Effector memory CD8-positive, alpha-beta T cell (primary cell): Measurements from ENCODE around the gene TMEM187.

Experiments used
- ATAC-seq: fragments of 150-1000 bp; cut with Tn5 transposase; replicated peaks from 2 replicates; pipeline ENCODE4 v1.10.0; 2021; ENCODE audit warnings: mild to moderate bottlenecking, moderate library complexity
- DNase-seq, 3 experiments: peaks; one replicate each; pipeline ENCODE4 v3.0.0; 2021
- H3K27ac Mint-ChIP-seq, 2 donors: one replicate each; pipeline ENCODE4 v1.8.0; 2022; ENCODE audit warnings: mild to moderate bottlenecking in 2 of 2, mixed read lengths in 2 of 2, moderate library complexity in 2 of 2
- H3K27me3 Mint-ChIP-seq, 2 donors: one replicate each; pipeline ENCODE4 v1.8.0; 2022; ENCODE audit warnings: mixed read lengths in 2 of 2
- H3K36me3 Mint-ChIP-seq: one replicate; pipeline ENCODE4 v1.8.0; 2022; ENCODE audit warnings: mild to moderate bottlenecking, moderate library complexity, mixed read lengths; ENCODE audit not compliant: insufficient read depth
- H3K4me1 Mint-ChIP-seq, 2 donors: one replicate each; pipeline ENCODE4 v1.8.0; 2022; ENCODE audit warnings: low read depth in 2 of 2, mixed read lengths in 2 of 2
- H3K4me3 Mint-ChIP-seq, 2 donors: one replicate each; pipeline ENCODE4 v1.8.0; 2022; ENCODE audit warnings: mild to moderate bottlenecking in 2 of 2, mixed read lengths in 2 of 2, moderate library complexity in 2 of 2
- H3K9me3 Mint-ChIP-seq, 2 donors: one replicate each; pipeline ENCODE4 v1.8.0; 2022; ENCODE audit warnings: mixed read lengths in 2 of 2
- total RNA-seq, 9 experiments: gene quantifications; one replicate each; lab custom pipeline; 2026; lab: John Stamatoyannopoulos, UW

The TMEM187 gene, protein sequence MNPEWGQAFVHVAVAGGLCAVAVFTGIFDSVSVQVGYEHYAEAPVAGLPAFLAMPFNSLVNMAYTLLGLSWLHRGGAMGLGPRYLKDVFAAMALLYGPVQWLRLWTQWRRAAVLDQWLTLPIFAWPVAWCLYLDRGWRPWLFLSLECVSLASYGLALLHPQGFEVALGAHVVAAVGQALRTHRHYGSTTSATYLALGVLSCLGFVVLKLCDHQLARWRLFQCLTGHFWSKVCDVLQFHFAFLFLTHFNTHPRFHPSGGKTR
- total RNA-seq, result 0.93 to 12.2 (median 2.5) reads per million in 9 experiments

DNA sequence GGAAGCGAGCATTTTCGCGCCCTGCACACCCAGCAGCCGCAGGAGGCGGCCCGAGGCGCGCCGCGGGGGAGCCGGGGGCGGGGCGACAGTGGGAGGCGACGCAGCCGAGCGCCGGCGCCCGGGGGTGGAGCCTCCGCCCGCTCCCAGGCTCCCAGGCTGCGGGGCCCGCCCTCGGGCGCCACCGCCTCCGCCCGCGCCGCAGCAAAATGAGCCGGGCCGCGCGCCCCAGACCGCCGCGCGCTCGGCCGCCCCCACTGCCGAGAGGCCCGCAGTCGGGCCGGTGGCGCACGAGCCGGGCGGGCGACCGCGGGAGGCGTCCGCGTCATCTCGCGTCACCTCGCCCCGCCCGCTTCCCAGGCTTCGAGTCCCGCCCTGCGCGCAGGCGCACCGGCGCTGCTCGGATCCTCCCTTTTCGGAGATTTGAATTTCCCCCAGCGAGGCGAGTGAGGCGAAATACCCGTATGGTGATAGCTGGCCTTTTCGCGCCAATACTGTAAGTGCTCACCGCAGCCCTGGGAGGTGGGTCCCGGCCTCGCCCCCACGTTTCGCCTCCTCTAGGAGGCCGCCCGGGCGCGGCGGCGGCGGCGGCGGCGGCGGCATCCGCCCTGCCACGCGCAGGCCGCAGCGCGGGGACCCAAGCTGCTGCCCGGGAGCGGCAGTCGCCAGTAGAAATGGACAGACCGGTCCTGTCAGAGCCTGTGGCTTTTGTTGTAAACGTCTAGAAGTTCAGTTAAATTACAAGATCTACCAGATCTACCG, at the start of gene TMEM187:
Gene TMEM187, plus strand, starts transcription at position 387 of the 759 bp plus-strand sequence. CDS start 9,309 bp downstream, outside the sequence.
- peaks cover 28% of the 10 kb centered on the region for H3K36me3 Mint-ChIP-seq
- peak within 1 kb of the TSS; percentile 94 to 96 for H3K4me3 Mint-ChIP-seq
- H3K9me3 Mint-ChIP-seq, result no peaks in the 10 kb centered on the region
- no peaks in the 10 kb centered on the region for H3K27me3 Mint-ChIP-seq
- DNase-seq (peak; percentile 79 to 84 (median 81)), ATAC-seq (peak; percentile 52)
- peak within 1 kb of the TSS; percentile 96 to 99 for H3K27ac Mint-ChIP-seq
- H3K4me1 Mint-ChIP-seq, result peaks cover 19 to 21% of the 10 kb centered on the region in 2 donors

DNA sequence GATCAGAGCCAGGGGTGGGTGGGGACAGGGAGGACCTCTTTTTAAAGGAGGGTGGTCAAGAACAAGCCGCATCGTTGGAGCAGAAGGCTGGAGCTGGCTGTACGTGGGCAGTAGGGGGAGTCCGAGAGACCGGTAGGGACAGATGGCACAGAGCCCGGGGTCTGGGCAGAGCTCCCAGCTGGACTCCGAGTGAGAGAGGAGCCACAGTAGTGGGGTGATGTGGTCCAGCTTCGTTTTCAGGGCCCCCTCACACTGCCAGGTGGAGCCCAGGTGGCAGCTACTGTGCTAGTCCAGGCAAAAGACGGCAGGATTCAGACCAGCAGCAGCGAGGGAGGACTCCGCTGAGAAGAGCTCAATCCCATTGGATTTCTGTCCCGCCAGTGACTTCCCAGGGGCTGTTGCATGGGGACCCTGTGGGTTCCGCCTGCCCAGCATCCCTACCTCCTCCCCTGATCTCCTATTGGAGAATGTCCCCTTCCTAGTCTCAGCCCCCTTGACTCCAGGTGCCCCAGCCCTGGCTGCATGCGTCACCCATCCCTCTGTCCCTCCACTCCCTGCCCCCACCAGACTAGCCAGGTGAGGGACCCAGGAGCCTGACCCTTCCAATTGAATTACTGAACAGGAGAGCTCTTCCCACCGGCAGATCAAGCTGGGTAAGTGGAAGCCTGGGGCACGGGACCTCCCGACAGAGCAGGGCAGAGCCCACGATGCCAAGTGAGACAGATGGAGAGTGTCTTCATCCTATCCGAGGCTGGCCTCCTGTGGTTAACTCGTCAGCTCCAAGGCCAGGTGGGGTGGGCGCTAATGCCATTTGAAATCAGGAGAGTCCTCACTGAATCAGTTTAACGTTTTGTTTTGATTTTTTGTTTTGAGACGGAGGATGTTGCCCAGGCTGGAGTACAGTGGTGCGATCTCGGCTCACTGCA, 49.4 kb upstream of the TMEM187 start:
- no peaks in the 10 kb centered on the region for H3K27me3 Mint-ChIP-seq
- DNase-seq (no peak), ATAC-seq (no peak)
- H3K36me3 Mint-ChIP-seq, result peaks cover 57% of the 10 kb centered on the region
- peaks cover 19 to 31% of the 10 kb centered on the region in 2 donors for H3K4me1 Mint-ChIP-seq
- H3K4me3 Mint-ChIP-seq, result peak overlapping the region; percentile 89 to 91
- no peaks in the 10 kb centered on the region for H3K9me3 Mint-ChIP-seq
- peak overlapping the region; percentile 94 to 99 for H3K27ac Mint-ChIP-seq

DNA sequence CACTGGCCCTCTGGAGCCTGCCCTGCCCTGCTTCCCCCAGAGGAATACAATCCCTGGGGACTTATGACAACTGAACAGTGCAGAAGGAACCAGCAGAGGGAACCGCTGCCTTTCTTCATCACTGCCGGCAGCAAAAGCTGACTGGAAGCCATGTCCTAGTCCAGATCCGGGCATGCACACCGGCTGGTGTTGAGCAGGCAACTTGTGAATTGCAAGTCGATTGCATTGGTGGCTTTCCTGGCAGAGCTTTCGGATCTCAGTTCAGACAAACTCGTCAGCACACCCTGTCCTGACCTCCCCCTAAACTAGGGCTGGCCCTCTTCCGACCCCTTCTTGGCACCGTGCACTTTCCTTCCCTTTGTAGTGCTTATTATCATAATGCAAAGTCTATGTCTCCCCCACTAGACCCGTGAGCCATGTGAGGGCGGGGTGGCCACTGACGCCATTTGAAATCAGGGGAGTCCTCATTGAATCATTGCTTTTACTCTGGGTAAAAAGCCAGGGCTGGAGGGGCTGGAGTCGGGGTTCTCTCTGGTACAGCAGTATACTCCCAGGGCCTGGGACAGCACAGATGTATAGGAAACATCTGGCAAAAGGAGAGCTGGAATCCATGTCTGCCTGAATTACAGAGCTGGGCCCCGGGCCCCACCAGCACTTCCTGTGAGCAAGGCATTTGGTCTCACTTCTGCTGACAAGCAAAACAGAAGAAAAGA, 48.2 kb upstream of the TMEM187 start:
- ATAC-seq (no peak), DNase-seq (peak; percentile 26 to 32 (median 31))
- Mint-ChIP-seq H3K27me3 (no peaks in the 10 kb centered on the region), H3K4me1 (peaks cover 23 to 35% of the 10 kb centered on the region in 2 donors), H3K36me3 (peaks cover 54% of the 10 kb centered on the region), H3K4me3 (peak overlapping the region; percentile 89 to 91), H3K27ac (peak overlapping the region; percentile 94 to 99), H3K9me3 (no peaks in the 10 kb centered on the region)

DNA sequence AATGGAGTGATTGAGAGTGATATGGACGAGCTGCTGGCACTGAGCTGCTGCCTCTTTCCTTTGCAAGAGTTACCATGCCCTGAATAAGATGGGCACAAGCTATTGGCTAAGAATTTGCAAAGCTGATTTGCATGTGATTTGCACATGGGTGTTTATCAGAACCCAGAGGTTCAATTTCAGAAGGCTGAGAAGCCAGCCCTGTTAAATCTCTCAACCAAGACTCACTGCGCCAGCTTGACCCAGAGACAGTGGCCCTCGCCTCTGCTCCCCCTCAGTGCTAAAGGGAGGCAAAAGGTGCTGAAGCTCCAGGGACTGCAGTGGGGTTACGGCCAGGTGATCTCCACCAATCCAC, 47.2 kb upstream of the TMEM187 start:
- peaks cover 23 to 36% of the 10 kb centered on the region in 2 donors for H3K4me1 Mint-ChIP-seq
- no peaks in the 10 kb centered on the region for H3K9me3 Mint-ChIP-seq
- no peak for DNase-seq
- H3K27me3 Mint-ChIP-seq, result no peaks in the 10 kb centered on the region
- H3K36me3 Mint-ChIP-seq, result peaks cover 49% of the 10 kb centered on the region
- peak overlapping the region; percentile 89 to 91 for H3K4me3 Mint-ChIP-seq
- ATAC-seq, result no peak
- H3K27ac Mint-ChIP-seq, result peak overlapping the region; percentile 94 to 99

DNA sequence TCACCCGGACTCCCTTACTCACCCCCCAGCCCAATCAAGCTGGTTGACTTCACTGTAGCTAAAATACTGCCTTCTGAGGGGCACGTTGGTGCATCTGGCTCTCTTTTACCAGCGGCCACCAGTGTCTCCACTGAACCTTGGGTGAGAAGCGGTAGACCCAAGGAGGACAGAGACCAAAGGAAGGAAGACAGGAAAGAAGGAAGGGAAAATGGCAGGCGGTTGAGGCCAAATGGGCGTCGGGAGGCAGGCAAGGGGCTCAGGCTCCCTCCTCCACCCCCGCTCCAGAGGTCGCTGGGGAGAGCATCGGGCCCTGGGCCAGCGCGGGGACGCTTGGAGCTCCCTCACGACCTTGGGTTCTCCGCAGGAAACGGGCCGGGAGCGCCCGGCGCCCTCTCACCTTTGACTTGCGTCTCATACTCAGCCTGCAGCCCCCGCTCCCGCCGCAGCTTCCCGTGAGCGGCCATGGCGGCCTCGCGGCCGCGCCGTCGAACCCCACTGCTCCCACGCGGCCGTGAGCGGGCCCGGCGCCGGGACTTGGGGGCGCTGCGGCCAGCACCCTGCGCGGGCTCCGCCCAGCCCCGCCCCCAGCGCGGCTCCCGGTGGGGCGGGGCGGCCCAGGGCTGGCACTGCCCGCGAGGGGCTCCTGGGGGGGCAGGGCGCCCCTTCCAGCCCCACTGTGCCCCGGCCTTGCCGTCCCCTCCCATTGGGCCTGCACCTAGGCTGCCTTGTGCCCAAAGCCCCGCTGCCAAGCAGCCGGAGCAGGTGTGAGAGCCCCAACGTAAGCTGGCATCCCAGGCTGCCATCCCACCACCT, 46.6 kb upstream of the TMEM187 start, which contains the start of gene ARHGAP4:
Gene ARHGAP4, minus strand, starts transcription at position 526 of the 813 bp plus-strand sequence. Its CDS starts 62 bp downstream, at position 464.
- peak in 2 of 3 experiments; percentile 21 to 25 for DNase-seq
- Mint-ChIP-seq H3K36me3 (peaks cover 45% of the 10 kb centered on the region), H3K9me3 (no peaks in the 10 kb centered on the region), H3K27me3 (no peaks in the 10 kb centered on the region), H3K4me3 (peak within 1 kb of the TSS; percentile 89 to 91), H3K4me1 (peaks cover 23 to 36% of the 10 kb centered on the region in 2 donors), H3K27ac (peak within 1 kb of the TSS; percentile 95 to 99)
- ATAC-seq, result peak; percentile 2

DNA sequence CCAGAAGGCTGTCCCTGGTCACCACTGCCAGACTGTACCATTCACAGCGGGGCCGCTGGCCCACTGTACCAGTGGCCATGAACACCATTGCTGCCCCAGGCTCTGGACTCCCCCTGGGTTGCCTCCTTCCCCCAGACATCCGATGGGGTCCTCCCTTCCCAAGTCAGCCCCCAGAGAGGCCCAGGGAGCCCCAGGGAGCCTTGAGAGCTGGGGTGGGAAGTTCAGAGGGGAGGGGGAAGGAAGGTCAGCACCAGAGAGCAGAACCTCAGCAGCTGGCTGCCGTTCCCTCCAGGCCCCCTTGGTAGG, 46.0 kb upstream of the TMEM187 start:
- ATAC-seq (peak; percentile 0), DNase-seq (no peak)
- Mint-ChIP-seq H3K9me3 (no peaks in the 10 kb centered on the region), H3K4me3 (peak overlapping the region; percentile 87 to 91), H3K27me3 (no peaks in the 10 kb centered on the region), H3K4me1 (peaks cover 23 to 39% of the 10 kb centered on the region in 2 donors), H3K36me3 (peaks cover 45% of the 10 kb centered on the region), H3K27ac (peak overlapping the region; percentile 95 to 99)

DNA sequence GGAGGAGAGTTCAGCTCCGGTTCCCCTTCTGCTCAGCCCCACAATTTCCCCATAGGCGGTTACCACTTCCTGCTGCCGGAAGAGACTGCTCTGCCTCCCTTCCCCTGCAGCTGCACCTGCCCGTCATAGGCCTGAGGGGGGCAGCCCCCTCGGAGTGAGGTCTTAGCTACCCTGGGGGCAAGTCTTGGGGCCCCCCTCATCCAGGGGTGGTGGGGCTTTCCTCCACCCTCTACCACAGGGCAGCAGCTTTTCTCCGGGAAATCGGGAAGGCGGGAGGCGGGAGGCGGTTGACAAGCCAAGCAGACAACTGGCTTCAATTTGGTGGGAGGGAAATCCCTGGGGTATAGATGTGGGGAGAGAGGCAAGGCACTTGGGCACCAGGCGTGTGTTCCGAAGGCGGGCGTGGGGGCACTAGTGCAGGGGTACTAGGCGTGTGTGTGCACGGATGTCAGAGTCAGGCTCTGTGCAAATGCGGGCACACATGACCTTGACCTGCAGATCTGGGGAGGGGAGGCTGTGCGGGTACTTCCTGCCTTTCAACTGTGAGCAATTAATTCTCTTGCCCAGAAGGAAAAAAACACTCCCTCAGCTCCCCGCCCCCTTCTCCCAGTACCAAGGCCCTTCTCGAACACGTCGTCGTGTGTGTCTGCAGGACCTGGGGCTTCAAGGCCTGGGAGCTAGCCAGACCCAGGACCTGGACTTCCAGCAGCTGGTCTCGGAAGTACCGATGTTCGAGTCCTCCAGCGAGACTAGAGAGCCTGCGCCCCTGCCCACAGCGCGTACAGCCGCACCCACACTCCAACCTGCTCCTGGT, 45.5 kb upstream of the TMEM187 start:
- ATAC-seq (peak; percentile 55), DNase-seq (peak; percentile 64 to 65 (median 64))
- peak overlapping the region; percentile 87 to 91 for H3K4me3 Mint-ChIP-seq
- H3K27ac Mint-ChIP-seq, result peak overlapping the region; percentile 95 to 99
- H3K36me3 Mint-ChIP-seq, result peaks cover 43% of the 10 kb centered on the region
- H3K9me3 Mint-ChIP-seq, result no peaks in the 10 kb centered on the region
- no peaks in the 10 kb centered on the region for H3K27me3 Mint-ChIP-seq
- H3K4me1 Mint-ChIP-seq, result peaks cover 23 to 38% of the 10 kb centered on the region in 2 donors

DNA sequence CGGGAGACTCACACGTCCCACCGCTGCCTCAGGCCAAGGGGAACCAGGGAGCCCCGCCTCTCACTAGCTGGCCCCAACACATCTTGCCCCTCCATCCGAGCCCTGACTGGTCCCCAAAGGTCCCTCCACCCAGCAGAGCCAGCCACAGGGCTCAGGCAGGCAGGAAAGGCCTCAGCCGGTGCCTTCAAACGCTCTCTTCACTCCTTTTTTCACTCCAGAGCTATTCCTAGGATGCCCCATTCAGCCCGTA, 45.0 kb upstream of the TMEM187 start:
- no peak for ATAC-seq
- Mint-ChIP-seq H3K36me3 (peaks cover 42% of the 10 kb centered on the region), H3K27me3 (no peaks in the 10 kb centered on the region)

DNA sequence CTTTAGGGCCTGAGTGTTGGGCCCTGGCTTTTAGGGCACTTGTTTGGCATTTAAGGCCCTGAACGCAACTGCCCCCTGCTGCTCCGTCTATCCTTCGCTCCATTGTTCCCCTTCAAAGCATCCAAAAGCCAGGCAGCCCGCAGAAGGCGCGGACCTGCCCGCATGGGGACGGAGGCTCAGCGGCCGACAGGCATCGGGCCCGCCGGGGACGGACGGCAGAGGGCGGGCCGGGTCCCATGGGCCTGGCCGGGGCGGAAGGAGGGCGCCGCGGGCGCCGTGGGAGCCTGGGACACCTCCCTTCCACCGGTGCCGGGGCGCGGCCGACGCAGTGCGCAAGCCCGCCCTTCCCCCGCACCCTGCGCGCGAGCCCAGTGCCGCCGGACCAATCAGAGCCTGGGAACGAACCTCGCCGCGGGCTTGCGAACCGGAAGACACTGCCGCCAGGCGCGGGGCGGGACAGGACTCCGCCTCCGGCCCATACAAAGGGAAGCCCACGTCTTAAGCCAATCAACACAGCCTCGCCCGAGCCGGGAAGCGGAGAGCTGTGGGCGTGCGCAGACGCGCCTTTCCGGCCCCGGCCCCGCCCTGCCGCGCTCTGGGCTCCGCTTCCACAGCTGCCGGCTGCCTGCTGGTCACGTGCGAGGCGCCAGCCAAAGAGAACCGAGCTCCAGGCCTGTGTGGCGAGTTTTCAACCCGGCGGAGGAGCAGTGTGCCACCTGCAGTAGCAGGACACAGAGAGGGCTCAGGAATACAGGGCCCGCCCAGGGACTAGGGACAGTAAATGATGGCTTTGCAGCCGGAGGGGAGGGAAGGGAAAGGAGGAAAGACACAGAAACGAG, 44.4 kb upstream of the TMEM187 start:
- peak overlapping the region; percentile 87 to 91 for H3K4me3 Mint-ChIP-seq
- no peaks in the 10 kb centered on the region for H3K9me3 Mint-ChIP-seq
- peak; percentile 73 for ATAC-seq
- H3K27me3 Mint-ChIP-seq, result no peaks in the 10 kb centered on the region
- H3K36me3 Mint-ChIP-seq, result peaks cover 45% of the 10 kb centered on the region
- DNase-seq, result peak; percentile 85 to 86 (median 86)
- peaks cover 15 to 32% of the 10 kb centered on the region in 2 donors for H3K4me1 Mint-ChIP-seq
- H3K27ac Mint-ChIP-seq, result peak overlapping the region; percentile 95 to 99

More for the DNA sequence above, 45.0 kb upstream of the TMEM187 start:
- H3K9me3 Mint-ChIP-seq, result no peaks in the 10 kb centered on the region
- H3K27ac Mint-ChIP-seq, result peak overlapping the region; percentile 95 to 99
- peaks cover 21 to 34% of the 10 kb centered on the region in 2 donors for H3K4me1 Mint-ChIP-seq
- H3K4me3 Mint-ChIP-seq, result peak overlapping the region; percentile 87 to 91
- DNase-seq, result peak in 1 of 3 experiments; percentile 13

DNA sequence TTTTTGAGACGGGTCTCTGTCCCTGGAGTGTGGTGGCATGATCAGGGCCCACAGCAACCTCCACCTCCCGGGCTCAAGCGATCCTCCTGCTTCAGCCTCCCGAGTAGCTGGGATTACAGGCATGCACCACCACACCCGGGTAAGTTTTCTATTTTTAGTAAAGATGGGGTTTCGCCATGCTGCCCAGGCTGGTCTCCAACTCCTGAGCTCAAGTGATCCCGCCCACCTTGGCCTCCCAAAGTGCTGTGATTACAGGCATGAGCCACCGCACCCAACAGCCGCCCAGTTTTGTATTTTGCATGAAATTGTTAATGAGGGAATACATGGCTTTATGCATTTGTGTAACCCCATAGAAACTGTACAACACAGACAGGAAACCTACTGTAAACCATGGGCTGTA, 43.7 kb upstream of the TMEM187 start:
- ATAC-seq (no peak), DNase-seq (no peak)
- no peaks in the 10 kb centered on the region for H3K27me3 Mint-ChIP-seq
- peak overlapping the region; percentile 95 to 99 for H3K27ac Mint-ChIP-seq
- H3K4me3 Mint-ChIP-seq, result peak overlapping the region; percentile 87 to 91
- H3K4me1 Mint-ChIP-seq, result peaks cover 17 to 29% of the 10 kb centered on the region in 2 donors
- peaks cover 42% of the 10 kb centered on the region for H3K36me3 Mint-ChIP-seq
- H3K9me3 Mint-ChIP-seq, result no peaks in the 10 kb centered on the region

DNA sequence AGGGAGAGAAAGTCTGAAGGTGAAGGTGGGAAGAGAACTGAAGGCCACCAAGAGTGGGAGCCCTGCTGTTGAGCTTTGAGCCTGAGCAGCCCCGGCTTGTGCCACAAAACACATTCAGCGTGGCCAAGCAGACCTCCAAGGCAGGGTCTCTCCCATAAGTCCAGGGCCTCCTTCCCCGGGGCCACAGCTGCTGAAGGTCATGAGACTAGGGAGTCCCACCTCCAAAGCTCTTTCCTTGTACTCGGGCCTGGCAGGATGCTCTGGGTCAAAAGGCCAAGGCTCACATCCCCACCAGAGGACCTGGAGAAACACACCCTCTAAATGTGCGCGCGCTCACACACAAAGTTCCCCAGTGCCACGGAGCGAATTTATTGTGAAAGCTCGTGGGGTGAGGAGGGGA, 43.0 kb upstream of the TMEM187 start:
- H3K27me3 Mint-ChIP-seq, result no peaks in the 10 kb centered on the region
- H3K9me3 Mint-ChIP-seq, result no peaks in the 10 kb centered on the region
- ATAC-seq (no peak), DNase-seq (no peak)
- H3K36me3 Mint-ChIP-seq, result peaks cover 42% of the 10 kb centered on the region
- H3K4me1 Mint-ChIP-seq, result peaks cover 21 to 29% of the 10 kb centered on the region in 2 donors
- H3K27ac Mint-ChIP-seq, result peak overlapping the region in 1 of 2 donors; percentile 99
- H3K4me3 Mint-ChIP-seq, result no peak overlapping the region
